GM12892 (cell line): ENCODE measurements around the gene TMPRSS6.

ENCODE experiments used
- DNase-seq: peaks from one replicate; pipeline ENCODE4 v3.0.0; 2011; ENCODE audit not compliant: insufficient read length
- FAIRE-seq: peaks from 2 replicates; lab custom pipeline; 2011; peaks lifted over from hg19 to GRCh38; lab: Jason Lieb, UNC
- POLR2A ChIP-seq: IDR thresholded peaks from 2 replicates; pipeline ENCODE4 v1.6.1; 2011; ENCODE audit warnings: low read depth, low read length, control low read depth
- POLR2AphosphoS5 ChIP-seq: IDR thresholded peaks from 2 replicates; pipeline ENCODE4 v1.6.1; 2011; ENCODE audit warnings: low read depth, low read length, control low read depth
- TAF1 ChIP-seq: IDR thresholded peaks from 2 replicates; pipeline ENCODE4 v1.6.1; 2011; ENCODE audit warnings: low read depth, mild to moderate bottlenecking, control low read depth, low read length, borderline replicate concordance

TMPRSS6 gene

GRCh38 chr22:37148031-37148651, 38.6 kb upstream of the TMPRSS6 start:
- DNase-seq: no peak
- no peak for TF ChIP-seq TAF1
- no peak; the same call in 1 of the 2 replicates for TF ChIP-seq POLR2A
- no peak for TF ChIP-seq POLR2AphosphoS5
- FAIRE-seq: no peak

DNA sequence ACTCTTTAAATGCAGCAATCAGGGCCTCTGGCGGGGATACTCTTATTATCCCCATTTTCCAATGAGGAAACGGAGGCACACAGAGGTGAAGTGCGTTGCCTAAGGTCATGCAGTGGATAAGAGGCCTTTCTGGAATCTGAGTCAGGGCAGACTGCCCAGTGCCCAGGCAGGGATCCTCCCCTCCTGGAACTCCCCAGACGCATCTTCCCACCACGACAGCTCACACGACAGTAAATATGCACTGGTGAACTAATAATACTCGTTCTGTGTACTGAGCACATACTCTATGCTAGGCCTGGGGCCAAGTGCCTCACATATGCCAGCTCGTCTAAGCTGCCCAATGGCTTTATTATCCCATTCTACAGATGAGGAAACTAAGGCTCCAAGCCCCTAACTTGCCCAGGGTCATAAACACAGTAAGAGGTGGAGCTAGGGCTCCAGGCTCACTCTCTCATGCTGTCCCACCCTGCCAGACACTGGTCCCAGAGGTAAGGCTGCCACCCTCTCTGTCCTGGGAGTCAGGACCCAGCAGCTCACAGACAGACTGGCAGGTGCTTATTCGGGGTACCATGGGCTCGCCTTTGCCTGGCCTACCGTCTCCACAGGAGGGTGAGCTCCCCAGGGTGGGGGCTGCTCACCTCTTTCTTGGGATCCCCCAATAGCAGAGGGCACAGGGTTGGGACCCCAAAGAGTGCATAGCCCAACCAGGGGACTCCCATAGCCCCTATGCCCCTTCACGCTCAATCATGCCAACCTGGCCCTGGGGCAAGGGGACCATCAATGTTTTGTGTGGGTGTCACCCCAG, 37.9 kb upstream of the TMPRSS6 start:
- no peak for TF ChIP-seq TAF1
- no peak for TF ChIP-seq POLR2A
- TF ChIP-seq POLR2AphosphoS5: no peak
- FAIRE-seq: peak; percentile 77
- DNase-seq: no peak

DNA sequence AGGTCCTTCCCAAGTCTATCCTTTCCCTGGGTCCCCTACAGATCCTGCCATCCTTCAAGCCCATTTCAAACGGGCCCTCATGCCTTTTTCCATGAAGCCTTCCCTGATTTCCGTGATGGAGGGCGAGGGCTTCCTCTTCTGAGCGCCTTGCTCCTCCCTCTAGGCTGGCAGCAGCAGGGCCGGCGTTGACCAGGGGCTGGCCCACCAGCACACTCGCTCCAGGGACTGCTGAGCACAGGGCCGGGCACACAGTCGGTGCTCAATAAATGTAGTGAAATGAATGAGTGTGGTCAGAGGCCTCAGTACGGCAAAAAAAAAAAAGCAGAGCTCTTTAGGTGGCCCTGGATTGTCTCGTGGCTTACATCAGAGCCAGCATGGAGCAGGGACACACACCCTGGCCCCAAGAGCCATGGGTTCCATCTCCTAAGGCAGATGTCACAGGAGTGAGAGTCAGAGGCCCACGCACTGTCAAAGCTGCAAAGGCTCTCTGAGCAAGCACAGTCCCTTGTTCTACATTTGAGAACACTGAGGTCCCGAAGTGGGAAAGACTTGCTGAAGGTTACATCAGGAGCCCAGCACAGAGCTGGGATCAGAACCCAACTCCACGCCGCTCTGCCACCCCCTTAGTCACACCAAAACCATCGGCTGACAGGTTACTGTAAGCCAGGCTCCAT, 37.1 kb upstream of the TMPRSS6 start:
- FAIRE-seq: no peak
- no peak for DNase-seq
- TF ChIP-seq POLR2A: no peak
- TF ChIP-seq POLR2AphosphoS5: no peak; the same call in 1 of the 2 replicates
- no peak for TF ChIP-seq TAF1

DNA sequence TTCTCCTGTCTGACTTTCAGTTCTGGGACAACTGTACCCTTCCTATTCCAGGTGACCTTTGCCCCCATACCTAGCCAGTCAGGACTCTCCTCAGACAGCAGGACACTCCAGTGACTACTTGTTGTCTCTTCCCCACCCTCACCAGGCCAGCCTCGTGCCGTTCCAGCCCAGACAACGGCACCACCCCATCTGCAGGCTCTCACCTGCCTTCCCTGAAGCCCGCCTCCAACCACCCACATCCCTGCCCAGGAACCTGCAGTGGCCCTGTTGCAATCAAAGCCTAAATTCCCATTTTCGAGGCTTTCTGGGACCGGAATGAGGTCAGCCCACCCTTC, 36.5 kb upstream of the TMPRSS6 start:
- TF ChIP-seq POLR2AphosphoS5: no peak
- no peak for TF ChIP-seq TAF1
- no peak for TF ChIP-seq POLR2A
- no peak for DNase-seq
- no peak for FAIRE-seq

DNA sequence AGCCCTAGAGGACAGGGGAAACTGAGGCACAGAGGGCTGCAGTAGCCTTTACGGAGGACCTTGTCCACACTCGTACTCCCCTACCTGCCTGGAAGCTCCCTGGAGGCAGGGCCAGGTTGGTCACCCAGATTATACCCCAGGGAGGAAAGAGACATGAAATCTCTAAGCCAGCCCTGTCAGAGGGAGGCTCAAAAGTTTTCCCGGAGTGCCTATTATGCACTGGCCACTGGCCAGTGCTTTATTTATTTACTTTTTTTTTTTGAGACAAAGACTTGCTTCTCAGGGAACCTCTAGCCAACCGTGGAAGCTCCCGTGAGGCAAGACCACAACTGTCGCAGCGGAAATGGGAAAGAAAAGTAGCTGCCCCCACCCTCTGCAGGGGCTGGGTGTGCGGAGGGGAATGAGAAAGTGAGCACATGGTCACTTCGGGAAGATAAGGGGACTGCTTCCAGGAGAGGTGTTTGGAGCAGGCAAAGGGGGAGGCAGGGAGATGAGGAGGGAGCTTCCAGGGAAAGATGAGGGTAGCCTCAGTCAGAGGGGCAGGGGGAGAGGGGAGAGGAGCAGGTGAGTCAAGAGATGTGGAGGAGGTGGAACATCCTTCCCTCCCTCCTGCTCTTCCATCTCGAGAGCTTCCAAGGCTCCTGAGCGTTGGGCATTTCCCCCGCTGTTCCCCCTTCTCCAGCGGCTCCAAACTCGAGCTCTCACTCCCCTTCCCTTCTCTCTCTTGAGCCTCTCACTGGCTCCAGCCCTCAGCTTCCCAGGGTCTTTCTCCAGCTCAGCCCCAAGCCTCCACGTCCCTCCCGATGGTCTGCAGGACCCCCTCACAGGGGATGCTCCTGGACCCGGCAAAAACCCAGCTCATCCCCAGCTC, 35.9 kb upstream of the TMPRSS6 start:
- FAIRE-seq (no peak), DNase-seq (no peak)
- TF ChIP-seq TAF1: no peak
- TF ChIP-seq POLR2A: no peak
- no peak; the same call in 1 of the 2 replicates for TF ChIP-seq POLR2AphosphoS5

- FAIRE-seq (no peak), DNase-seq (no peak)
- no peak for TF ChIP-seq POLR2A
- no peak for TF ChIP-seq TAF1
Measured at GRCh38 chr22:37144180-37144554, 34.7 kb upstream of the TMPRSS6 start.

DNA sequence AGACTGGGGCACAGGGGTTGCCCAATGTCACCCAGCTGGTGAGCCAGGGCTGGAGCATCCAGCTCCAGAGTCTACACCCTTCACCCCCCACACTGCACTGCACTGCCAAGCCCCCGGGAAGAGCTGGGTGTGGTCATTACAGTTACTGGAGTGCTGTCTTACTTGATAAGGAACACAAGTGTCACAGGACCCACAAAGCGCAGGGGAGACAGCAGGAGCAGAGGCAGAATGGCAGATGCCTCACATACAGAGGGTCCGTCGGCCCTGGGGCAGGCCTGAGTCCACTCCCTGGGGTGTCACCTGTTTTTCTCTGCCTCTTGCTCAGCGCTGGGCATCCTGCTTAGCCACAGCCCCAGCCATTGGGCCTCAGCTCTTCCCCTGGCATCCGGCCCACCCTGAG, 32.5 kb upstream of the TMPRSS6 start:
- no peak for FAIRE-seq
- DNase-seq: no peak
- TF ChIP-seq POLR2A (no peak), TAF1 (no peak), POLR2AphosphoS5 (no peak)

GRCh38 chr22:37141476-37141875, 32.0 kb upstream of the TMPRSS6 start:
- DNase-seq: no peak
- TF ChIP-seq POLR2A: no peak
- TF ChIP-seq TAF1: no peak
- no peak for TF ChIP-seq POLR2AphosphoS5
- no peak for FAIRE-seq

DNA sequence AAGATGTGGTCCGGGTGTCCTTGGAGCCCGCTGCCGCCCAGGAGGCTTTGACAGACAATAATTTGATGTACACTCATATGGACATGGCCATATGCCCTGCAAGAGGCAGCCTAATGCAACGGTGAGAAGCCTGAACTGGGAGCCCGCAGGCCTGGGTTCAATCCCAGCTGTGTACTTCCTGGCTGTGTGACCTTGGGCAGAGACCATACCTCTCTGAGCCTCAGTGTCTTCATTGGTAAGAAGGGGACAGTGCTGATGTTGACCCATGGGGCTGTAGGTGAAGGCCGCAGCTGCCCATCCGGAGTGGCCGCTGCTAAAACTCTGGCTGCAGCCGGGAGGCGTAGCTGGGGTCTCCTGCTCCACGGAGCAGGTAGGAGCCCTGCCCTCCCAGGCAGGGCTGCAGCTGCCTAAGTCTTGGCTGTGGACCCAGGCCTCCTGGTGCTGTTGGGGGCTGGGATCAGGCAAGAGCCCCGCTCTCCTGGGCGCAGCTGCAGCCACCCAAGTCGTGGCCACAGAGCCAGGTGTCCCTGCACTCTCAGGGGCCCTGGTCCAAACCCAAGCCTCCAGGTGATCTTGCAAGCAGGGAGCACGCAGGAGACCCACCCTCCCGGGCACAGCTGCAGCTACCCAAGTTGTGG, 31.3 kb upstream of the TMPRSS6 start:
- no peak for DNase-seq
- TF ChIP-seq TAF1 (no peak), POLR2A (no peak), POLR2AphosphoS5 (no peak)
- FAIRE-seq: no peak

DNA sequence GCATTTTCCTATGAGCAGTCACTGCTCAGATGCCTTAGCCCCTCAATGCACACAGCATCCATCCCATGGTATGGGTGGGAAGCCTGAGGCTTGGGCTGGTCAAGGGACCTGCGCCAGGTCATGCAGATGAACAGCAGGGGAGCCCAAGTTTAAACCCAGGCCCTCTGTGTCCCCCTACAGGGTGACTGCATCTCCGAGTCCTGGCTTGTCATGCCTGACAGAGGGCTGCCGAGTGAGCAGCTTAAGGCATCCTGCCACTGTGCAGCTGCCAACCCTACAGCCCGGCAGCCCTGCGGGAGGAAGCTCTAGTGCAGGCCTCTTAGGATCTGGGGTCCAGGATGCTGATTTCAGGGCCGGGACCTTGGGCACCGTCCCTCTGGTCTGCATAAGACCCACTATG, 30.2 kb upstream of the TMPRSS6 start:
- TF ChIP-seq POLR2AphosphoS5 (no peak), TAF1 (no peak), POLR2A (no peak)
- no peak for DNase-seq
- FAIRE-seq: peak; percentile 27
